Activated CD4-positive, alpha-beta memory T cell treated with anti-CD3 and anti-CD28 coated beads for 36 hours (primary cell): ENCODE data around the gene C3orf33. TPM values are rescaled to one million over a fixed set of nuclear protein-coding genes. Genes with fewer than 3 reads are reported as not detected.
"Not testable (repeated sequence)": the region's sequence is repeated elsewhere in the genome, so short reads cannot be mapped to it uniquely, and the experiment has no call there.

Experiments
- CTCF ChIA-PET: fragments of 350-600 bp; sonication (Branson Sonifier 250); formaldehyde crosslinking; loops from one replicate; lab custom pipeline; 2021; ENCODE audit warnings: antibody characterized with exemption, inconsistent platforms; lab: Charles Lee
- POLR2A ChIA-PET: fragments of 350-600 bp; sonication (Branson Sonifier 250); formaldehyde crosslinking; loops from one replicate; lab custom pipeline; 2021; ENCODE audit warnings: antibody characterized with exemption; lab: Charles Lee
- DNase-seq: peaks from one replicate; pipeline ENCODE4 v3.0.0-alpha.2; 2020
- H3K27ac Mint-ChIP-seq: one replicate; pipeline ENCODE4 v1.8.0; 2021; ENCODE audit warnings: mixed read lengths
- H3K27me3 Mint-ChIP-seq: one replicate; pipeline ENCODE4 v1.8.0; 2021; ENCODE audit warnings: mixed read lengths
- H3K36me3 Mint-ChIP-seq: one replicate; pipeline ENCODE4 v1.8.0; 2021; ENCODE audit warnings: mixed read lengths
- H3K4me1 Mint-ChIP-seq: one replicate; pipeline ENCODE4 v1.8.0; 2021; ENCODE audit warnings: low read depth, mixed read lengths
- H3K4me3 Mint-ChIP-seq: one replicate; pipeline ENCODE4 v1.8.0; 2021; ENCODE audit warnings: mild to moderate bottlenecking, mixed read lengths
- H3K9me3 Mint-ChIP-seq: one replicate; pipeline ENCODE4 v1.8.0; 2021; ENCODE audit warnings: mixed read lengths
- intact Hi-C: fragments of 100-400 bp; cut with micrococcal nuclease; formaldehyde crosslinking; loops from one replicate; pipeline ENCODE4 v1.15.1; 2023
- total RNA-seq, 2 experiments: library from RNA; stranded (reverse); gene quantifications; one replicate each; pipeline ENCODE4 v1.2.3, GENCODE V29; 2021

C3orf33 gene
- 1 to 10 TPM; 1.6 to 2.5 TPM for total RNA-seq

- CTCF ChIA-PET, result interaction anchor here (0.6 to 2.9 kb wide), 70 partner anchors 8 to 1498 kb away, joined by 3 to 88 read pairs (median 4); partner anchors contain the start of genes GMPS and SLC33A1
Observed at GRCh38 chr3:155805802-155806618, at the start of gene C3orf33. C3orf33 (minus strand) TSS chr3:155806278; CDS start chr3:155806252, 26 bp downstream.

GRCh38 chr3:155854141-155854940, 48.3 kb upstream of the C3orf33 start, which contains the start of gene SLC33A1:
SLC33A1 (minus strand) TSS chr3:155854427; CDS start chr3:155853997, 430 bp downstream.
- H3K4me1 Mint-ChIP-seq, result peaks cover 31% of the 10 kb centered on the region
- POLR2A ChIA-PET, result interaction anchor here (0.6 to 2.6 kb wide), 7 partner anchors 8 to 1306 kb away, joined by 3 to 24 read pairs (median 10); partner anchors contain the start of genes C3orf33, CCNL1 and GMPS
- peaks cover 30% of the 10 kb centered on the region for H3K36me3 Mint-ChIP-seq
- peak; percentile 99 for DNase-seq
- intact Hi-C loops, result loop anchor here (1.0 to 10.0 kb wide), 10 partner anchors 8 to 1730 kb away; partner anchors contain the start of genes ARHGEF26, C3orf33, CCNL1 and DHX36
- peak within 1 kb of the TSS; percentile 97 for H3K4me3 Mint-ChIP-seq
- H3K27me3 Mint-ChIP-seq, result no peaks in the 10 kb centered on the region
- CTCF ChIA-PET, result interaction anchor here (1.5 to 2.9 kb wide), 2 partner anchors 16 to 48 kb away, joined by 3 to 35 read pairs; partner anchors contain the start of gene C3orf33
- peak within 1 kb of the TSS; percentile 99 for H3K27ac Mint-ChIP-seq
- no peaks in the 10 kb centered on the region for H3K9me3 Mint-ChIP-seq

More at GRCh38 chr3:155805802-155806618, at the start of gene C3orf33:
- Mint-ChIP-seq H3K36me3 (peaks cover 7% of the 10 kb centered on the region), H3K27ac (peak within 1 kb of the TSS; percentile 53), H3K9me3 (no peaks in the 10 kb centered on the region), H3K4me1 (peaks cover 9% of the 10 kb centered on the region), H3K4me3 (peak within 1 kb of the TSS; percentile 84), H3K27me3 (peaks cover 7% of the 10 kb centered on the region)
- POLR2A ChIA-PET, result interaction anchor here (0.6 to 2.1 kb wide), 5 partner anchors 45 to 117 kb away, joined by 3 to 22 read pairs (median 3); partner anchors contain the start of genes GMPS and SLC33A1
- intact Hi-C loops, result loop anchor here (1.0 to 5.0 kb wide), 3 partner anchors 48 to 64 kb away; partner anchors contain the start of genes GMPS and SLC33A1
- peak; percentile 83 for DNase-seq

GRCh38 chr3:155853214-155854140, 47.4 kb upstream of the C3orf33 start:
- Mint-ChIP-seq H3K27me3 (no peaks in the 10 kb centered on the region), H3K27ac (peak overlapping the region; percentile 99), H3K4me3 (peak overlapping the region; percentile 97), H3K9me3 (no peaks in the 10 kb centered on the region), H3K4me1 (peaks cover 35% of the 10 kb centered on the region), H3K36me3 (peaks cover 33% of the 10 kb centered on the region)
- intact Hi-C loops, result loop anchor here (1.0 to 10.0 kb wide), 10 partner anchors 9 to 1729 kb away; partner anchors contain the start of genes ARHGEF26, C3orf33, CCNL1 and DHX36
- DNase-seq, result peak; percentile 64
- CTCF ChIA-PET, result interaction anchor here (0.9 to 2.9 kb wide), 4 partner anchors 10 to 47 kb away, joined by 3 to 35 read pairs (median 4); partner anchors contain the start of gene C3orf33
- POLR2A ChIA-PET, result interaction anchor here (0.6 to 2.6 kb wide), 8 partner anchors 9 to 1307 kb away, joined by 3 to 24 read pairs (median 7); partner anchors contain the start of genes C3orf33, CCNL1 and GMPS

- CTCF ChIA-PET, result interaction anchor here (0.9 to 2.9 kb wide), 3 partner anchors 9 to 46 kb away, joined by 3 to 35 read pairs (median 4); partner anchors contain the start of gene C3orf33
- Mint-ChIP-seq H3K36me3 (peaks cover 38% of the 10 kb centered on the region), H3K4me1 (peaks cover 41% of the 10 kb centered on the region), H3K4me3 (peak overlapping the region; percentile 97), H3K9me3 (no peaks in the 10 kb centered on the region), H3K27me3 (no peaks in the 10 kb centered on the region), H3K27ac (peak overlapping the region; percentile 99)
- intact Hi-C loops, result loop anchor here (5.0 to 10.0 kb wide), 4 partner anchors 702 to 1728 kb away; partner anchors contain the start of genes ARHGEF26, DHX36, SSR3 and TIPARP
- DNase-seq, result no peak
- POLR2A ChIA-PET, result interaction anchor here (2.1 to 2.6 kb wide), 2 partner anchors 19 to 46 kb away, joined by 13 to 24 read pairs; partner anchors contain the start of genes C3orf33 and GMPS
Observed at GRCh38 chr3:155852341-155852740, 46.3 kb upstream of the C3orf33 start.

GRCh38 chr3:155849404-155849803, 43.3 kb upstream of the C3orf33 start:
- CTCF ChIA-PET, result interaction anchor here (0.7 to 3.0 kb wide), 2 partner anchors 12 to 43 kb away, joined by 3 to 13 read pairs; partner anchors contain the start of gene C3orf33
- H3K9me3 Mint-ChIP-seq, H3K27me3 Mint-ChIP-seq, H3K4me3 Mint-ChIP-seq, DNase-seq, intact Hi-C loops, H3K27ac Mint-ChIP-seq: not testable (repeated sequence)
- peaks cover 43% of the 10 kb centered on the region for H3K36me3 Mint-ChIP-seq
- POLR2A ChIA-PET, result interaction anchor here (0.9 to 1.0 kb wide), 2 partner anchors 20 to 26 kb away, joined by 5 read pairs; no protein-coding TSS in a partner anchor
- H3K4me1 Mint-ChIP-seq, result peaks cover 52% of the 10 kb centered on the region

- DNase-seq, result no peak
- POLR2A ChIA-PET, result no interaction called here
Observed at GRCh38 chr3:155847993-155848392, 41.9 kb upstream of the C3orf33 start.

GRCh38 chr3:155846119-155846518, 40.0 kb upstream of the C3orf33 start:
- Mint-ChIP-seq H3K9me3 (no peaks in the 10 kb centered on the region), H3K27me3 (no peaks in the 10 kb centered on the region), H3K27ac (no peak overlapping the region), H3K36me3 (peaks cover 22% of the 10 kb centered on the region), H3K4me1 (peaks cover 46% of the 10 kb centered on the region), H3K4me3 (no peak overlapping the region)
- no peak for DNase-seq
- intact Hi-C loops, result no loop called here
- ChIA-PET POLR2A (no interaction called here), CTCF (interaction anchor here (0.8 kb wide), 1 partner anchor 41 kb away, joined by 3 read pairs; no protein-coding TSS in a partner anchor)

More at GRCh38 chr3:155847993-155848392, 41.9 kb upstream of the C3orf33 start:
- H3K9me3 Mint-ChIP-seq, result no peaks in the 10 kb centered on the region
- CTCF ChIA-PET, result interaction anchor here (3.0 kb wide), 1 partner anchor 42 kb away, joined by 13 read pairs; the partner anchor contains the start of gene C3orf33
- intact Hi-C loops, result no loop called here
- H3K27ac Mint-ChIP-seq, result no peak overlapping the region
- H3K4me3 Mint-ChIP-seq, result no peak overlapping the region
- H3K36me3 Mint-ChIP-seq, result peaks cover 38% of the 10 kb centered on the region
- peaks cover 61% of the 10 kb centered on the region for H3K4me1 Mint-ChIP-seq
- no peaks in the 10 kb centered on the region for H3K27me3 Mint-ChIP-seq

- Mint-ChIP-seq H3K4me3 (no peak overlapping the region), H3K27me3 (no peaks in the 10 kb centered on the region), H3K4me1 (peaks cover 33% of the 10 kb centered on the region), H3K36me3 (peaks cover 14% of the 10 kb centered on the region), H3K9me3 (no peaks in the 10 kb centered on the region), H3K27ac (no peak overlapping the region)
- no peak for DNase-seq
- intact Hi-C loops, result no loop called here
- CTCF ChIA-PET, result interaction anchor here (1.5 to 2.0 kb wide), 2 partner anchors 9 to 38 kb away, joined by 4 to 8 read pairs; partner anchors contain the start of gene C3orf33
- POLR2A ChIA-PET, result no interaction called here
Observed at GRCh38 chr3:155843569-155843968, 37.5 kb upstream of the C3orf33 start.

GRCh38 chr3:155835341-155836071, 29.4 kb upstream of the C3orf33 start:
- H3K27ac Mint-ChIP-seq, result no peak overlapping the region
- no peaks in the 10 kb centered on the region for H3K9me3 Mint-ChIP-seq
- peaks cover 3% of the 10 kb centered on the region for H3K4me1 Mint-ChIP-seq
- ChIA-PET CTCF (interaction anchor here (1.4 kb wide), 1 partner anchor 29 kb away, joined by 7 read pairs; the partner anchor contains the start of gene C3orf33), POLR2A (no interaction called here)
- peaks cover 8% of the 10 kb centered on the region for H3K36me3 Mint-ChIP-seq
- intact Hi-C loops, result no loop called here
- no peak for DNase-seq
- H3K4me3 Mint-ChIP-seq, result no peak overlapping the region
- no peaks in the 10 kb centered on the region for H3K27me3 Mint-ChIP-seq
